IMR-90 (cell line): Measurements from ENCODE around the gene ABLIM3. TPM values are rescaled to one million over a fixed set of nuclear protein-coding genes. Genes with fewer than 3 reads are reported as not detected.
A peak's percentile ranks its signal among the peaks of the same experiment; 100 is the strongest.

Source experiments
- ATAC-seq: fragments of 200-7000 bp; cut with Tn5 transposase; 2 replicates; pipeline ENCODE4 v1.9.1; 2020; ENCODE audit warnings: low read depth, mild to moderate bottlenecking, moderate library complexity
- BruUV-seq: library from RNA; stranded (reverse); fragments of 400-500 nt; replicated peaks from 2 replicates; lab custom pipeline; 2021; lab: Mats Ljungman, UMichigan
- CTCF ChIA-PET: fragments of 300-600 bp; formaldehyde crosslinking; extraction: SDS; loops from one replicate; lab custom pipeline; 2021; ENCODE audit warnings: antibody characterized with exemption; lab: Yijun Ruan, JAX
- POLR2A ChIA-PET: fragments of 300-600 bp; sonication (Branson Sonifier 250); formaldehyde crosslinking; loops from one replicate; lab custom pipeline; 2022; ENCODE audit warnings: antibody characterized with exemption; ENCODE audit not compliant: unreplicated experiment; lab: Charles Lee
- DNase-seq: peaks from one replicate; pipeline ENCODE4 v3.0.0; 2013
- H2AFZ ChIP-seq: replicated peaks from 2 replicates; pipeline ENCODE3; 2013; ENCODE audit warnings: low read length, mild to moderate bottlenecking; ENCODE audit not compliant: poor library complexity
- H2AK5ac ChIP-seq: 2 replicates; pipeline ENCODE4 v1.6.1; 2013; ENCODE audit warnings: low read depth, low read length, inconsistent platforms
- H2AK9ac ChIP-seq: replicated peaks from 2 replicates; pipeline ENCODE3; 2013; ENCODE audit warnings: mild to moderate bottlenecking, low read depth, low read length, moderate library complexity; ENCODE audit not compliant: poor library complexity
- H2BK120ac ChIP-seq: 2 replicates; pipeline ENCODE4 v1.6.1; 2013; ENCODE audit warnings: low read depth, low read length, inconsistent platforms
- H2BK15ac ChIP-seq: 3 replicates; pipeline ENCODE4 v1.6.1; 2013; ENCODE audit warnings: low read depth, low read length, inconsistent platforms
- H2BK20ac ChIP-seq: 2 replicates; pipeline ENCODE4 v1.6.1; 2013; ENCODE audit warnings: low read depth, mild to moderate bottlenecking, inconsistent platforms, low read length, moderate library complexity
- H2BK5ac ChIP-seq: 2 replicates; pipeline ENCODE4 v1.6.1; 2013; ENCODE audit warnings: mild to moderate bottlenecking, low read depth, low read length, inconsistent platforms; ENCODE audit not compliant: poor library complexity, severe bottlenecking
- H3K14ac ChIP-seq: replicated peaks from 2 replicates; pipeline ENCODE4 v1.6.1; 2013; ENCODE audit warnings: low read depth, low read length, inconsistent platforms
- H3K18ac ChIP-seq: 2 replicates; pipeline ENCODE4 v1.6.1; 2013; ENCODE audit warnings: low read depth, low read length, control low read depth
- H3K23ac ChIP-seq: 2 replicates; pipeline ENCODE4 v1.6.1; 2013; ENCODE audit warnings: low read depth, low read length, inconsistent platforms
- H3K27ac ChIP-seq: 2 replicates; pipeline ENCODE4 v1.5.1; 2013; ENCODE audit warnings: mild to moderate bottlenecking, control low read depth, low read length; ENCODE audit not compliant: insufficient read depth
- H3K27me3 ChIP-seq: 2 replicates; pipeline ENCODE4 v1.6.1; 2013; ENCODE audit warnings: low read length; ENCODE audit not compliant: control insufficient read depth, insufficient read depth
- H3K36me3 ChIP-seq: 2 replicates; pipeline ENCODE4 v1.6.1; 2013; ENCODE audit warnings: low read length, mixed read lengths; ENCODE audit not compliant: control insufficient read depth, insufficient read depth
- H3K4ac ChIP-seq: 2 replicates; pipeline ENCODE4 v1.6.1; 2013; ENCODE audit warnings: low read depth, low read length, inconsistent platforms
- H3K4me1 ChIP-seq: 2 replicates; pipeline ENCODE4 v1.6.1; 2013; ENCODE audit warnings: low read length, mixed read lengths; ENCODE audit not compliant: control insufficient read depth, insufficient read depth
- H3K4me2 ChIP-seq: 2 replicates; pipeline ENCODE4 v1.6.1; 2013; ENCODE audit warnings: low read depth, mild to moderate bottlenecking, control low read depth, low read length, moderate library complexity
- H3K4me3 ChIP-seq: 2 replicates; pipeline ENCODE4 v1.5.1; 2013; ENCODE audit warnings: low read depth, mild to moderate bottlenecking, control low read depth, low read length, moderate library complexity; ENCODE audit not compliant: insufficient read depth
- H3K56ac ChIP-seq: 2 replicates; pipeline ENCODE4 v1.6.1; 2013; ENCODE audit warnings: low read length, inconsistent platforms; ENCODE audit not compliant: insufficient read depth; ENCODE audit errors: extremely low read depth
- H3K79me1 ChIP-seq, 2 experiments: 2 replicates each; pipeline ENCODE4 v1.6.1; 2013; ENCODE audit warnings: low read length in 2 of 2, inconsistent platforms in 1 of 2, low read depth in 1 of 2
- H3K9ac ChIP-seq: 2 replicates; pipeline ENCODE4 v1.6.1; 2013; ENCODE audit warnings: low read depth, low read length, control low read depth
- H3K9me1 ChIP-seq: 2 replicates; pipeline ENCODE4 v1.6.1; 2013; ENCODE audit warnings: low read length, inconsistent platforms; ENCODE audit not compliant: insufficient read depth
- H3K9me3 ChIP-seq: 2 replicates; pipeline ENCODE4 v1.6.1; 2013; ENCODE audit warnings: low read length; ENCODE audit not compliant: control insufficient read depth, insufficient read depth
- H4K20me1 ChIP-seq: 2 replicates; pipeline ENCODE4 v1.6.1; 2013; ENCODE audit warnings: low read length, inconsistent platforms; ENCODE audit not compliant: insufficient read depth
- H4K5ac ChIP-seq: 2 replicates; pipeline ENCODE4 v1.6.1; 2013; ENCODE audit warnings: mild to moderate bottlenecking, low read depth, low read length, control low read depth
- H4K8ac ChIP-seq, 2 experiments: 2 replicates each; pipeline ENCODE4 v1.6.1; 2013; ENCODE audit warnings: low read depth in 2 of 2, low read length in 2 of 2, control low read depth in 1 of 2, inconsistent platforms in 1 of 2
- H4K91ac ChIP-seq: 2 replicates; pipeline ENCODE4 v1.6.1; 2013; ENCODE audit warnings: low read depth, low read length, inconsistent platforms; ENCODE audit not compliant: insufficient read depth
- BHLHE40 ChIP-seq: fragments of 150-350 bp; IDR thresholded peaks from 2 replicates; pipeline ENCODE4 v1.6.1; 2016; ENCODE audit warnings: mild to moderate bottlenecking, low read depth, low read length
- CEBPB ChIP-seq: IDR thresholded peaks from 2 replicates; pipeline ENCODE4 v1.6.1; 2012; ENCODE audit warnings: low read depth, low read length, improper control_type of control experiment
- CTCF ChIP-seq: conservative IDR thresholded peaks from 2 replicates; pipeline ENCODE4 v1.5.1; 2012; ENCODE audit warnings: mild to moderate bottlenecking, low read depth, low read length, improper control_type of control experiment
- ELK1 ChIP-seq: fragments of 150-350 bp; IDR thresholded peaks from 2 replicates; pipeline ENCODE4 v1.6.1; 2016; ENCODE audit warnings: low read depth, mild to moderate bottlenecking, low read length, moderate library complexity, borderline replicate concordance
- MAFK ChIP-seq: IDR thresholded peaks from 2 replicates; pipeline ENCODE4 v1.6.1; 2012; ENCODE audit warnings: low read depth, low read length, improper control_type of control experiment
- MXI1 ChIP-seq: IDR thresholded peaks from 2 replicates; pipeline ENCODE4 v1.6.1; 2012; ENCODE audit warnings: low read depth, mild to moderate bottlenecking, low read length, moderate library complexity, borderline replicate concordance
- NFE2L2 ChIP-seq: fragments of 150-350 bp; IDR thresholded peaks from 2 replicates; pipeline ENCODE4 v1.6.1; 2016; ENCODE audit warnings: low read depth, mild to moderate bottlenecking, low read length
- RCOR1 ChIP-seq: IDR thresholded peaks from 2 replicates; pipeline ENCODE4 v1.6.1; 2012; ENCODE audit warnings: mild to moderate bottlenecking, low read length, improper control_type of control experiment; ENCODE audit not compliant: insufficient replicate concordance
- RFX5 ChIP-seq: IDR thresholded peaks from 2 replicates; pipeline ENCODE4 v1.8.0; 2012; ENCODE audit warnings: low read depth, mild to moderate bottlenecking, low read length, moderate library complexity
- SMC3 ChIP-seq: fragments of 150-350 bp; IDR thresholded peaks from 2 replicates; pipeline ENCODE4 v1.6.1; 2016; ENCODE audit warnings: low read depth, mild to moderate bottlenecking, antibody characterized with exemption, low read length, moderate library complexity
- USF2 ChIP-seq: fragments of 150-350 bp; IDR thresholded peaks from 2 replicates; pipeline ENCODE4 v1.6.1; 2017; ENCODE audit warnings: mild to moderate bottlenecking, antibody characterized with exemption, low read length, low read depth
- WGBS, 2 experiments: methylation state at CpG; one replicate each; pipeline versions ENCODE4 v1.1.5 to v1.1.7; 2013; ENCODE audit warnings: missing lambda C conversion rate in 2 of 2; ENCODE audit not compliant: insufficient read length in 1 of 2; ENCODE audit errors: extremely low coverage in 2 of 2; 5-methylcytosine and 5-hydroxymethylcytosine counted together
- dilution Hi-C: fragments of 300-500 bp; cut with HindIII; formaldehyde crosslinking; loops from one replicate; pipeline ENCODE4 v1.14.3; 2018; ENCODE audit warnings: low sequenced_read_pairs; ENCODE audit not compliant: unreplicated experiment
- in situ Hi-C: fragments of 300-500 bp; cut with MboI; formaldehyde crosslinking; loops from 3 replicates; pipeline ENCODE4 v1.14.3; 2019; ENCODE audit warnings: low sequenced_read_pairs, inconsistent platforms, mixed read lengths
- intact Hi-C: fragments of 100-400 bp; cut with micrococcal nuclease; formaldehyde crosslinking; loops from 2 replicates; pipeline ENCODE4 v1.10.0; 2022
- polyA plus RNA-seq, 3 experiments: library from polyadenylated mRNA; depleted of rRNA; stranded (reverse); fragments of >200 nt; gene quantifications; 2 replicates each; pipeline ENCODE4 v1.2.3, GENCODE V29; 2012; ENCODE audit warnings: low replicate concordance in 1 of 3
- total RNA-seq: library from RNA; depleted of rRNA; stranded (reverse); fragments of >200 nt; gene quantifications from 2 replicates; pipeline ENCODE4 v1.2.3, GENCODE V29; 2012

ABLIM3 gene
- total and polyA plus RNA-seq, 2 of the 4 experiments (the other 2 are of a cell fraction) = 33.3 to 69.9 TPM

GRCh38 chr5:149202910-149203451 is 61.7 kb downstream of the ABLIM3 start:
- dilution Hi-C loops (no loop called here), intact Hi-C loops (no loop called here), in situ Hi-C loops (no loop called here)
- TF ChIP-seq SMC3 = no peak
- TF ChIP-seq CTCF = no peak
- no peak for TF ChIP-seq BHLHE40
- no peak for TF ChIP-seq MAFK
- TF ChIP-seq RFX5 = no peak
- no peak for TF ChIP-seq USF2
- no peak for TF ChIP-seq CEBPB
- no peak for TF ChIP-seq ELK1
- TF ChIP-seq RCOR1 = no peak
- TF ChIP-seq MXI1 = no peak
- TF ChIP-seq NFE2L2 = no peak
- Histone ChIP-seq H2AFZ (no peak overlapping the region), H3K4me3 (no peak overlapping the region), H3K79me1 (peaks cover 5 to 70% of the 10 kb centered on the region in 2 experiments; a peak in 2 of 4 replicates), H3K23ac (peak overlapping the region; percentile 18; the same call in 1 of the 2 replicates), H2BK20ac (peak overlapping the region; percentile 86), H3K4me2 (no peak overlapping the region), H3K14ac (peak overlapping the region; percentile 61; the same call in 1 of the 2 replicates), H3K27me3 (no peaks in the 10 kb centered on the region), H2AK9ac (no peak overlapping the region), H2BK120ac (peak overlapping the region; percentile 81), H3K4ac (peak overlapping the region; percentile 71), H2BK5ac (peak overlapping the region; percentile 73), H3K36me3 (peaks cover 44% of the 10 kb centered on the region), H3K9ac (no peak overlapping the region), H4K8ac (peak overlapping the region; percentile 8 to 10; a peak in 2 of 4 replicates), H3K9me1 (peaks cover 53% of the 10 kb centered on the region), H4K20me1 (no peaks in the 10 kb centered on the region; the same call in 1 of the 2 replicates), H4K5ac (no peak overlapping the region), H3K27ac (no peak overlapping the region), H2AK5ac (peak overlapping the region; percentile 99), H2BK15ac (peak overlapping the region; percentile 82; the same call in 2 of the 3 replicates), H3K4me1 (peaks cover 37% of the 10 kb centered on the region), H3K56ac (no peak overlapping the region), H3K9me3 (no peaks in the 10 kb centered on the region), H3K18ac (no peak overlapping the region), H4K91ac (peak overlapping the region; percentile 74; the same call in 1 of the 2 replicates)
- WGBS, 2 experiments = 100% methylated on average over 1 of the region's 1 CpG; no CpG with 5 or more reads in 1 of the 2 experiments
- POLR2A ChIA-PET = no interaction called here
- no TSS peak for BruUV-seq
- no peak for DNase-seq
- CTCF ChIA-PET = no interaction called here
- ATAC-seq = no peak
